ENCODE data around the gene FGD5.
"Not testable (repeated sequence)": the region's sequence is repeated elsewhere in the genome, so short reads cannot be mapped to it uniquely, and the experiment has no call there.

Gene FGD5

DNA sequence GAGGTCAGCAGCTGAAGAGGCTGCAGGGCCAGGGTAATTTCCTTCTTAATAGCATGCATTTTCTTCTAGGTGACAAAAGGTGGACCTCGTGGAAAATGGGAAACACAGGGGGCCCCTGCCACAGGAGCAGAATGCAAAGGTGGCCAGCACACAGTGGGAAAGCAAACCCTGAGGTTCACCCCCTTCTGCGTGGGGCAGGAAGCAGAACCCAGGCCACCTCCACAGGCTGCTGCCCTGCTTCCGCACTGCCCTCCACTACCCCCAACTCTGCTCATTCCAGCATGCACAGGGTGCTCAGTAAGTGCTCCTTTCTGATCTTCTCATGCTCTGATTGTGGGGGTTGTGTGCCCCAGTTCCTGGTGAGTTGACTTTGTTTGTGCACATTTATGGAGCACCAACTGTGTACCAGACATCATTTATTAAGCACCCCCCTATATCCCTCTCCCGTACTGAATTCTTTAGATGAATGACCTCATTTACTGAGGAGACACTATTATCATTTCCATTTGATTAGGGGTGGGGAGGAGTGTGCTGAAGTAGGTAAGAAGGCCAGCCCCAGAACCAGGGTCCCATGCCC is 12.7 kb upstream of the FGD5 start:
- no peak overlapping the region for H3K4me3 ChIP-seq (ENCODE audit: control insufficient read depth in 1 of 7, extremely low read depth in 1 of 7, insufficient read depth in 4 of 7, low read depth in 2 of 7, low read length in 6 of 7)
- 45% methylated on average over 1 of the region's 4 CpGs for WGBS (ENCODE audit: insufficient coverage)
- H3K9me3 ChIP-seq (ENCODE audit: control extremely low read depth in 1 of 5, control insufficient read depth in 4 of 5, insufficient read depth in 2 of 5, low read depth in 1 of 5, low read length in 4 of 5): no peaks in the 10 kb centered on the region
- no peak for DNase-seq
- POLR2A ChIA-PET: interaction anchor here (0.9 to 1.3 kb wide), 2 partner anchors 18 to 142 kb away, joined by 3 read pairs; no protein-coding TSS in a partner anchor
- CTCF ChIA-PET: interaction anchor here (0.5 to 1.6 kb wide), 6 partner anchors 14 to 131 kb away, joined by 3 to 4 read pairs (median 3); partner anchors contain the start of gene C3orf20
- peaks cover 0 to 3% (median 0%) of the 10 kb centered on the region in 5 experiments for H3K27me3 ChIP-seq (replicated peaks in 2 of 5; ENCODE audit: control insufficient read depth in 4 of 5, insufficient read depth in 5 of 5, low read length in 4 of 5)
- no peak overlapping the region for H3K27ac ChIP-seq (ENCODE audit: insufficient read depth in 1 of 2, low read depth in 1 of 2, low read length in 2 of 2, poor library complexity in 1 of 2, severe bottlenecking in 2 of 2)
- H3K36me3 ChIP-seq (ENCODE audit: control insufficient read depth in 4 of 4, insufficient read depth in 4 of 4, low read length in 3 of 4): no peaks in the 10 kb centered on the region
- peaks cover 0 to 49% (median 43%) of the 10 kb centered on the region in 4 experiments for H3K4me1 ChIP-seq (ENCODE audit: control extremely low read depth in 1 of 4, control insufficient read depth in 4 of 4, insufficient read depth in 4 of 4, low read length in 3 of 4)

DNA sequence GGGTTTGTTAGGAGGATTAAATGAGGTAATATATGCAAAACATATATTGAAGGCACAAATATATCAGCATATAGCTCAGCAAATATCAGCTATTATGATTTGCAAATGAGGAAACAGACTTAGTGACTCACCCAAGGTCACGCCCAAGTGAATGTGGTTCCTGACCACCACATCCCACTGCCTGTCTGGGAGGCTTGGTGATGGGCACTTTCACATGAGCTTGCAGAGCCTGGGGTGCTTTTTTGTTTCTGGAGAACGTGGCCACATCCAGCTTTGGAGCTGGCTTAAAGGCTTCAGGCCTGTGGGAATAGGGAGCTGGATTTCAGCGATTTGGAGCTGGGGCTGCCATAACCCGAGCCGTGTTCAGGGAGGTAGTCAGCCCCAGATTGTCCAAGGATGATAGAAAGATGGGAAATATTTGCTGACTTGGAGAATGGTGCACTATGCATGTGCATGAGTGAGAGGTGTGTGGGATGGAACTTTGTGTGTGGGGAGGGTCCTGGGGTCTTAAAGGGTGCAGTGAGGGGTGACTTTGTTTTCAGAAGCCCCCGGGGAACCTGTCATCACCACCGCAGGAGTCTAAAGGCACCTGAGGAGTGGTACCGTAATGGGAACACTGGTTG is 12.0 kb upstream of the FGD5 start:
- Histone ChIP-seq H3K27ac (ENCODE audit: insufficient read depth in 1 of 2, low read depth in 1 of 2, low read length in 2 of 2, poor library complexity in 1 of 2, severe bottlenecking in 2 of 2) (no peak overlapping the region), H3K36me3 (ENCODE audit: control insufficient read depth in 4 of 4, insufficient read depth in 4 of 4, low read length in 3 of 4) (no peaks in the 10 kb centered on the region), H3K4me1 (ENCODE audit: control extremely low read depth in 1 of 4, control insufficient read depth in 4 of 4, insufficient read depth in 4 of 4, low read length in 3 of 4) (peaks cover 3 to 56% (median 50%) of the 10 kb centered on the region in 4 experiments), H3K4me3 (ENCODE audit: control insufficient read depth in 1 of 7, extremely low read depth in 1 of 7, insufficient read depth in 4 of 7, low read depth in 2 of 7, low read length in 6 of 7) (no peak overlapping the region), H3K27me3 (replicated peaks in 2 of 5; ENCODE audit: control insufficient read depth in 4 of 5, insufficient read depth in 5 of 5, low read length in 4 of 5) (peaks cover 0 to 3% (median 0%) of the 10 kb centered on the region in 5 experiments), H3K9me3 (ENCODE audit: control extremely low read depth in 1 of 5, control insufficient read depth in 4 of 5, insufficient read depth in 2 of 5, low read depth in 1 of 5, low read length in 4 of 5) (no peaks in the 10 kb centered on the region)
- CTCF ChIA-PET: interaction anchor here (0.6 to 1.6 kb wide), 7 partner anchors 12 to 131 kb away, joined by 3 to 4 read pairs (median 3); partner anchors contain the start of gene C3orf20
- POLR2A ChIA-PET: interaction anchor here (0.9 to 1.3 kb wide), 2 partner anchors 17 to 142 kb away, joined by 3 read pairs; no protein-coding TSS in a partner anchor
- 68% methylated on average over 8 of the region's 8 CpGs for WGBS (ENCODE audit: insufficient coverage)
- DNase-seq: peak; percentile 81 to 97 (median 96)

DNA sequence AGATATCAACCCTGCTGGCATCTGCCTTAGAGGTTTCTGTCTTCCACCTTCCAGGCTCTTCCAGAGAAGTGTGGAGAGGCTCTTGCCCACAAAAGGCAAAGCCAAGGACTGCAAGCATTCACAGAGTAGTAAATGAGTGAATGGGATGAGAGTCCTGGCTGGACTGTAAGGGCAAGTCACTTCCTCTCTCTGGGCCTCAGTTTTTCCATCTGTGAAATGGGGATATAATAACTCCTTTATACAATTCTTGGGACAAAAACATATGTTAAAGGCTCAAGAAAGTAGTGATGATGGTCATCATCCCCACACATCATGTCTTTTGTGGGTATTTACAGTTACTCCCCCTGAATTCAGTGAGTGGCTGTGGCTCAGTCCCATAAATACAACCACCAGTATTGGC is 10.7 kb upstream of the FGD5 start:
- H3K36me3 ChIP-seq (ENCODE audit: control insufficient read depth in 4 of 4, insufficient read depth in 4 of 4, low read length in 3 of 4): no peaks in the 10 kb centered on the region
- POLR2A ChIA-PET: no interaction called here
- CTCF ChIA-PET: interaction anchor here (0.8 to 1.2 kb wide), 2 partner anchors 11 to 111 kb away, joined by 3 read pairs; no protein-coding TSS in a partner anchor
- peaks cover 3 to 68% (median 61%) of the 10 kb centered on the region in 4 experiments for H3K4me1 ChIP-seq (ENCODE audit: control extremely low read depth in 1 of 4, control insufficient read depth in 4 of 4, insufficient read depth in 4 of 4, low read length in 3 of 4)
- no peak for DNase-seq
- peaks cover 0 to 3% (median 0%) of the 10 kb centered on the region in 5 experiments for H3K27me3 ChIP-seq (replicated peaks in 2 of 5; ENCODE audit: control insufficient read depth in 4 of 5, insufficient read depth in 5 of 5, low read length in 4 of 5)
- H3K4me3 ChIP-seq (ENCODE audit: control insufficient read depth in 1 of 7, extremely low read depth in 1 of 7, insufficient read depth in 4 of 7, low read depth in 2 of 7, low read length in 6 of 7): no peak overlapping the region
- H3K27ac ChIP-seq (ENCODE audit: insufficient read depth in 1 of 2, low read depth in 1 of 2, low read length in 2 of 2, poor library complexity in 1 of 2, severe bottlenecking in 2 of 2): no peak overlapping the region
- H3K9me3 ChIP-seq (ENCODE audit: control extremely low read depth in 1 of 5, control insufficient read depth in 4 of 5, insufficient read depth in 2 of 5, low read depth in 1 of 5, low read length in 4 of 5): no peaks in the 10 kb centered on the region

DNA sequence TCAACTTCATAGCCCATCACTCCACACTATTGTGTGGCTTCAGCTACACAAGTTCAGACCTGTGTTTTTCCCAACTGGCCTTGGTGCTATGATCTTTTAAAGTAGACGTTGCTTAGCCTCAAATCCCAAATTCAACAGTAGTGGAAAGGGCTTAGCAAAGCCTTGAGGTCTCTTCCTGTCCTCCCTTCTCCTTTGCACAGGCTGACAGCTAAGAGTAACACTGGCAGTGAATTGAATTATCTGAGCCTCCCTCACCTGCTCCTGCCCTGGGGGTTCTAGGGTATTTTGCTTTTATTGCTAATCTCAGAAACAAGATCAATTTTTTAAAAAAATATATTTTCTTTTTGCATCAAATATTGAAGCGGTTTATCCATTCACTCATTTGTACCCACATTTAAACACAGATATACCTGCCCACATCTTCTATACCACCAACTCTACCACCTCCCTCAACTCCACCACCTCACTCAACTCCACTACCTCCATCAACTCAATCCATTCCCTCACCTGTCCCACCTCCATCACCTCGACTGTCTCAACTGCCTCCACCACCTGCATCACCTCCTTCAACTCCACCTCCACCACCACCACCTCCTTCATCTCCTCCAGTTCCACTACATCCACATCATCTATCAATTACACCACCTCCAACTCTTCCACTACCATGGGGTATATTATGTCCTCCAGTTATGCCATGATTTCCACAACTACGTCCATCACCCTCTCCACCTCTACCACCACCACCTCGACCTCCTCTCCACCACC is 10.1 kb upstream of the FGD5 start:
- Histone ChIP-seq H3K9me3 (ENCODE audit: control extremely low read depth in 1 of 5, control insufficient read depth in 4 of 5, insufficient read depth in 2 of 5, low read depth in 1 of 5, low read length in 4 of 5) (no peaks in the 10 kb centered on the region), H3K36me3 (ENCODE audit: control insufficient read depth in 4 of 4, insufficient read depth in 4 of 4, low read length in 3 of 4) (no peaks in the 10 kb centered on the region), H3K27me3 (replicated peaks in 2 of 5; ENCODE audit: control insufficient read depth in 4 of 5, insufficient read depth in 5 of 5, low read length in 4 of 5) (peaks cover 0 to 3% (median 0%) of the 10 kb centered on the region in 5 experiments), H3K4me1 (ENCODE audit: control extremely low read depth in 1 of 4, control insufficient read depth in 4 of 4, insufficient read depth in 4 of 4, low read length in 3 of 4) (peaks cover 3 to 73% (median 61%) of the 10 kb centered on the region in 4 experiments), H3K27ac (ENCODE audit: insufficient read depth in 1 of 2, low read depth in 1 of 2, low read length in 2 of 2, poor library complexity in 1 of 2, severe bottlenecking in 2 of 2) (no peak overlapping the region), H3K4me3 (ENCODE audit: control insufficient read depth in 1 of 7, extremely low read depth in 1 of 7, insufficient read depth in 4 of 7, low read depth in 2 of 7, low read length in 6 of 7) (no peak overlapping the region)
- DNase-seq: no peak
- CTCF ChIA-PET: interaction anchor here (0.8 kb wide), 1 partner anchor 11 kb away, joined by 3 read pairs; no protein-coding TSS in a partner anchor
- WGBS (ENCODE audit: insufficient coverage): 93% methylated on average over 5 of the region's 5 CpGs
- POLR2A ChIA-PET: no interaction called here

DNA sequence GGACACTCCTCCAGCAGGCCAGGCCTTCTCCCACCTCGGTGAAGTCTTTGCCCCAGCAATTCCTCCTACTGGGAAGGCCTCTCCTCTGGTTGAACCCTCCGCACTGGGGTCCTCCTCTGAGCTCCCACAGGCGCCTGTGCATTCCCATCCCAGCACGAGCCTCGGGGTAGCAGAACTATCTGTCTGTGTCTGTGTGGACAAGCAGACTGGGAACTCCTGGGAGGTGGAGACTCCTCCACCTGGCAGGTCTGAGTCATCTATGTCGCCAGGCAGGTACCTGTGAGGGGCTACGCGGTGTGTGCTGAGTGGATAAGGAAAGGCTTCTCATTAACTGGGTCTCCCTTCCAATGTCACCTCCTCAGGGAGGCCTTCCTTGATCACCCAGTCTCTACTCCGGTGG is 9.2 kb upstream of the FGD5 start:
- Histone ChIP-seq H3K4me3 (ENCODE audit: control insufficient read depth in 1 of 7, extremely low read depth in 1 of 7, insufficient read depth in 4 of 7, low read depth in 2 of 7, low read length in 6 of 7) (peak overlapping the region in 4 of 7 experiments; percentile 60 to 79 (median 74)), H3K4me1 (ENCODE audit: control extremely low read depth in 1 of 4, control insufficient read depth in 4 of 4, insufficient read depth in 4 of 4, low read length in 3 of 4) (peaks cover 3 to 72% (median 51%) of the 10 kb centered on the region in 4 experiments)
- WGBS (ENCODE audit: insufficient coverage): 86% methylated on average over 1 of the region's 9 CpGs
- H3K27ac ChIP-seq (ENCODE audit: insufficient read depth in 1 of 2, low read depth in 1 of 2, low read length in 2 of 2, poor library complexity in 1 of 2, severe bottlenecking in 2 of 2); H3K27me3 ChIP-seq (replicated peaks in 2 of 5; ENCODE audit: control insufficient read depth in 4 of 5, insufficient read depth in 5 of 5, low read length in 4 of 5); POLR2A ChIA-PET; H3K9me3 ChIP-seq (ENCODE audit: control extremely low read depth in 1 of 5, control insufficient read depth in 4 of 5, insufficient read depth in 2 of 5, low read depth in 1 of 5, low read length in 4 of 5); DNase-seq; H3K36me3 ChIP-seq (ENCODE audit: control insufficient read depth in 4 of 4, insufficient read depth in 4 of 4, low read length in 3 of 4); CTCF ChIA-PET: not testable (repeated sequence)

DNA sequence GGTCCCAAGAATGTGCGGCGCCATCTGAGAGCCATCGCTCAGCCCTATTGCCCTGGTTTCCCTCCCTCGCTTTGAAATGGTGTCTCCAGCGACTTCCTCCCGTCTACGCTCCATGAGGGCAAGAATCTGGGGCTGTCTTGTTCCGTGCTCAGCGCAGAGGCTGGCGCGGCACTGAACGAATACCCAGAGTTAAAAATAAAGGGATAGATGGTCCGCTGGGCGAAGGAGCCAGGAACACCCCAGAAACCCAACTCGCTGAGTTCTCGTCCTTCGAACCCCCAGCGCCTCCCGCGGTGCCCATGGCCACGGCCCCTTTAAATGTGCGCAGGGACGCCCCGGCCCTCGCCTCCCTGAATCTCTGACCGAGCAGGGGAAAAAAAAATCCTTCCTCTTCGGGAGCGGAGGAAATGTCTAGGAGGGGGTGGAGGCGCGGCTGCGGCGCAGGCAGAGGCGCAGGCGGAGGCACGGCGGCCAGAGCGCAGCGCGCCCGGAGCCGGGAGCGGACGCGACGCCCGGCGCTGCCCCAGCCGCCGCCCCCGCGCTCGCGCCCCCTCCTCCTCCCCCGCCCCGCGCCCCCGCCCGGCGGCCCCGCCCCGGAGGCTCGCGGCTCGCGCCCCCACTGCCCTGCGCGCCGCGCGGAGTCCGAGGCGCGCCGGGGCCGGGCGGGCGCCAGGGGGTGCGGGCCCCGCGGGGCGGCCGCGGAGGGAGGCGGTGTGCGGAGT is 8.5 kb upstream of the FGD5 start:
- Histone ChIP-seq H3K4me1 (ENCODE audit: control extremely low read depth in 1 of 4, control insufficient read depth in 4 of 4, insufficient read depth in 4 of 4, low read length in 3 of 4) (peaks cover 3 to 71% (median 45%) of the 10 kb centered on the region in 4 experiments), H3K4me3 (ENCODE audit: control insufficient read depth in 1 of 7, extremely low read depth in 1 of 7, insufficient read depth in 4 of 7, low read depth in 2 of 7, low read length in 6 of 7) (peak overlapping the region; percentile 61 to 87 (median 79)), H3K27ac (ENCODE audit: insufficient read depth in 1 of 2, low read depth in 1 of 2, low read length in 2 of 2, poor library complexity in 1 of 2, severe bottlenecking in 2 of 2) (no peak overlapping the region), H3K36me3 (ENCODE audit: control insufficient read depth in 4 of 4, insufficient read depth in 4 of 4, low read length in 3 of 4) (peaks cover 0 to 6% (median 0%) of the 10 kb centered on the region in 4 experiments), H3K9me3 (ENCODE audit: control extremely low read depth in 1 of 5, control insufficient read depth in 4 of 5, insufficient read depth in 2 of 5, low read depth in 1 of 5, low read length in 4 of 5) (no peaks in the 10 kb centered on the region), H3K27me3 (replicated peaks in 2 of 5; ENCODE audit: control insufficient read depth in 4 of 5, insufficient read depth in 5 of 5, low read length in 4 of 5) (peaks cover 0 to 3% (median 0%) of the 10 kb centered on the region in 5 experiments)
- 6% methylated on average over 36 of the region's 85 CpGs for WGBS (ENCODE audit: insufficient coverage)
- DNase-seq: peak in 2 of 3 donors; percentile 25 to 48
- POLR2A ChIA-PET: no interaction called here
- CTCF ChIA-PET: interaction anchor here (0.8 to 1.3 kb wide), 3 partner anchors 9 to 83 kb away, joined by 3 to 6 read pairs (median 4); partner anchors contain the start of gene FGD5

Measured in common myeloid progenitor, CD34-positive (primary cell).